Type B pancreatic cell (in vitro differentiated cells): ENCODE data around the gene SULT1E1. TPM values are rescaled to one million over a fixed set of nuclear protein-coding genes. Genes with fewer than 3 reads are reported as not detected.
A peak's percentile ranks its signal among the peaks of the same experiment; 100 is the strongest.

Experiments
- DNase-seq: peaks from one replicate; pipeline ENCODE4 v3.0.0; 2021; ENCODE audit warnings: mixed read lengths; ENCODE audit not compliant: unreplicated experiment; ENCODE audit errors: extremely low spot score
- H3K27ac Mint-ChIP-seq: 2 replicates; pipeline ENCODE4 v1.8.0; 2021; ENCODE audit warnings: mild to moderate bottlenecking, mixed read lengths
- H3K27me3 Mint-ChIP-seq: 2 replicates; pipeline ENCODE4 v1.8.0; 2021; ENCODE audit warnings: mixed read lengths
- H3K36me3 Mint-ChIP-seq: 2 replicates; pipeline ENCODE4 v1.8.0; 2021; ENCODE audit warnings: mixed read lengths
- H3K4me1 Mint-ChIP-seq: one replicate; pipeline ENCODE4 v1.8.0; 2021; ENCODE audit warnings: mixed read lengths; ENCODE audit not compliant: unreplicated experiment
- H3K4me3 Mint-ChIP-seq: 2 replicates; pipeline ENCODE4 v1.8.0; 2021; ENCODE audit warnings: mild to moderate bottlenecking, mixed read lengths
- H3K9me3 Mint-ChIP-seq: 2 replicates; pipeline ENCODE4 v1.8.0; 2021; ENCODE audit warnings: mixed read lengths
- total RNA-seq: library from RNA; stranded (reverse); gene quantifications from 2 replicates; pipeline ENCODE4 v1.2.1, GENCODE V29; 2021; ENCODE audit warnings: low replicate concordance
- TF ChIP-seq, protein P1 (sequence below): fragments of 200-600 bp; sonication (generic); conservative IDR thresholded peaks from 2 replicates; pipeline ENCODE4 v1.5.0; 2021; ENCODE audit warnings: antibody characterized with exemption, mild to moderate bottlenecking

Gene SULT1E1
- total RNA-seq, 1 donor from 2014 or later, result 64.9 TPM

DNA sequence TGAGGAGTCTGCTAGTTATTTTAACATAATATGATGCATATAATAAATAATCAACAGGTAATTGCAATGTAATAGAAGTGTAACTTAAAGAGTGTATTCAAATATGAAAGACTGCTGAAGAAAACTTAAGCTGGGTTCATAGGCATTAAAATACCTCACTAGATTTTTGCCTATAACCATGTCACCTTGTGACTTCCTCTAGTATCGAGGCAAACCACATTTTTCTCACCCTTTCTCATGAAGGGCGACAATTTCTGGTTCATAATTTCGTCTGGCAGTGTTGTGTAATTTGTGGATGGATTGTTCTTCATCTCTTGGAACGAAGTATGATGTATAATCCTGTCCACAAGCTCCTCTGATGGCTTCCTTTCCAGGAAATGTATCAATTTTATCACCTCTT is 16.0 kb downstream of the SULT1E1 start:
- H3K4me1 Mint-ChIP-seq, result no peaks in the 10 kb centered on the region
- no peak overlapping the region for H3K4me3 Mint-ChIP-seq
- no peaks in the 10 kb centered on the region for H3K27me3 Mint-ChIP-seq
- no peak for DNase-seq
- TF ChIP-seq, protein P1, sequence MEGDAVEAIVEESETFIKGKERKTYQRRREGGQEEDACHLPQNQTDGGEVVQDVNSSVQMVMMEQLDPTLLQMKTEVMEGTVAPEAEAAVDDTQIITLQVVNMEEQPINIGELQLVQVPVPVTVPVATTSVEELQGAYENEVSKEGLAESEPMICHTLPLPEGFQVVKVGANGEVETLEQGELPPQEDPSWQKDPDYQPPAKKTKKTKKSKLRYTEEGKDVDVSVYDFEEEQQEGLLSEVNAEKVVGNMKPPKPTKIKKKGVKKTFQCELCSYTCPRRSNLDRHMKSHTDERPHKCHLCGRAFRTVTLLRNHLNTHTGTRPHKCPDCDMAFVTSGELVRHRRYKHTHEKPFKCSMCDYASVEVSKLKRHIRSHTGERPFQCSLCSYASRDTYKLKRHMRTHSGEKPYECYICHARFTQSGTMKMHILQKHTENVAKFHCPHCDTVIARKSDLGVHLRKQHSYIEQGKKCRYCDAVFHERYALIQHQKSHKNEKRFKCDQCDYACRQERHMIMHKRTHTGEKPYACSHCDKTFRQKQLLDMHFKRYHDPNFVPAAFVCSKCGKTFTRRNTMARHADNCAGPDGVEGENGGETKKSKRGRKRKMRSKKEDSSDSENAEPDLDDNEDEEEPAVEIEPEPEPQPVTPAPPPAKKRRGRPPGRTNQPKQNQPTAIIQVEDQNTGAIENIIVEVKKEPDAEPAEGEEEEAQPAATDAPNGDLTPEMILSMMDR, result no peak
- H3K9me3 Mint-ChIP-seq, result no peaks in the 10 kb centered on the region
- H3K36me3 Mint-ChIP-seq, result peaks cover 3% of the 10 kb centered on the region
- no peak overlapping the region for H3K27ac Mint-ChIP-seq

DNA sequence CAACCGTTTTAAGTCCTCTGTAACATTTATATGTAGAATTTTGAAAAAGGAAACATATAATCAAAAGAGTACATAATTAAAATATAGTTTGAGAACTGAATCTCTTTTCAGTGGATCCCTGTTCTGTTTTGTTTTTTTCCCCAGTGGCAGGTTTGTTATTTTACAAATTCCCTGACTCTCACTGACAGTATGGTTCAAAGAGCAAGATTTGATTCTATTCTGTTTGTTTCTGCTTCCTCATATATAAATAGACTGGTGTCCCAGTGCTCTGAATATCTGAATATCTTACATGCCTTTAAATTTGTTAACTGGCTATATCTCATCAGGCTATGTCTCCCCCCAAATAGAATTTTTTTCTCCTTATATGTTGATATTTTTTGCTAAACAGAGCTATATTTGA is 16.6 kb downstream of the SULT1E1 start:
- TF ChIP-seq, protein P1, result no peak

DNA sequence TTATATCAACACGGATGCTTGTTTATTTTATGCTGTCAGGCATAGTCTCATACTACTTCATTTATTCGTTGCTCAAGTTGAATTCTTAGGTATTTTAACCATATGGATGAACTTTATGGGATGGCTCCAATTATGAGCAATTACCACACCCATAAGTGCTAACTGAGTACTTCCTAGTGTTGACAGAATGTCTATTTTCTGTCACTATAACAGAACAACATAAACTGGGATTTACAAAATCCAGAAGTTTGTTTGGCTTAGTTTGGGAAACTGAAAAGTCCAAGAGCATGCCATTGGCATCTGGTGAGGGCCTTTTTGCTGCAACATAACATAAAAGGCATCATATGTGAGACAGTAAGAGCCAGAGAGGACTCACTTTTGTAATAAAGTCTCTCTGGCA is 21.0 kb downstream of the SULT1E1 start:
- H3K36me3 Mint-ChIP-seq, result peaks cover 3% of the 10 kb centered on the region
- no peak overlapping the region for H3K4me3 Mint-ChIP-seq
- no peaks in the 10 kb centered on the region for H3K4me1 Mint-ChIP-seq
- no peak for DNase-seq
- no peaks in the 10 kb centered on the region for H3K9me3 Mint-ChIP-seq
- no peaks in the 10 kb centered on the region for H3K27me3 Mint-ChIP-seq
- TF ChIP-seq, protein P1, result no peak
- no peak overlapping the region for H3K27ac Mint-ChIP-seq

More for the DNA sequence above, 16.6 kb downstream of the SULT1E1 start:
- no peaks in the 10 kb centered on the region for H3K27me3 Mint-ChIP-seq
- H3K27ac Mint-ChIP-seq, result peak overlapping the region; percentile 32
- H3K36me3 Mint-ChIP-seq, result peaks cover 3% of the 10 kb centered on the region
- DNase-seq, result no peak
- no peak overlapping the region for H3K4me3 Mint-ChIP-seq
- no peaks in the 10 kb centered on the region for H3K4me1 Mint-ChIP-seq
- no peaks in the 10 kb centered on the region for H3K9me3 Mint-ChIP-seq

DNA sequence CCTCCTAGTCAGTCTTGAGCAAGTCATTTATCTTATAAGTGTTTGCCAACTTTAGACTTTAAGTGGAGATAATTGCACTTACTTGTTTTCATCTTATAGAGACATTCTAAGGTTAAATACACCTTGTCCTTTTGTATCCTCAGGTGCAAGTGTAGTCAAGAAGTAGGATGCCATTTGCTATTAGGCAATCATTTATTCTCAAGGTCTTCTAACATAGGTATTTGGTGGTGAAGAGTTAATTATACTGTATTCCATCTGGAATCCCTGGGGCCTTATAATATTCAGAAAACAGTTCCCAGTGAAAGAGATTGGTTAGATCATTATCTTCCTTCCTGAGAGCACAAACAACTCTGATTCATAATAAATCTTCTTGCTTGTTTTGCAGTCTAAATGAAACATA is 23.7 kb downstream of the SULT1E1 start:
- Mint-ChIP-seq H3K9me3 (no peaks in the 10 kb centered on the region), H3K36me3 (no peaks in the 10 kb centered on the region), H3K27ac (peak overlapping the region; percentile 37), H3K4me3 (peak overlapping the region; percentile 31), H3K27me3 (no peaks in the 10 kb centered on the region), H3K4me1 (peaks cover 7% of the 10 kb centered on the region)
- no peak for DNase-seq
- TF ChIP-seq, protein P1, result no peak

DNA sequence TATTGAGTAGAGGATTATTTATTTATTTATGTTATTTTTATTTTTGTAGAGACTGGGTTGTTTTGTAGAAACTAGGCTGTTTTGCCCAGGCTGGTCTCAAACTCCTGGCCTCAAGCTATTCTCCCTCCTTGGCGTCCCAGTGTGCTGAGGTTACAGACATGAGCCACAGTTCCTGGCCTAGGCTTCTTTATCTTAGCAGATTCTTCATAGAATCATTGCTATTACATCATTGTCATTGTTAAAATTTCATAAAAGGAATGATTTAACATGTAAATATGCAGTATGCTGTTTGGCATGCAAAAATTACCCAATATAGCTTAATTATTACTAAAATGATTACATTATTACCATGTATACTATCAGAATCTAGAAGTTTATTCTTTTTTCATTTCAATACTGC is 24.2 kb downstream of the SULT1E1 start:
- H3K27me3 Mint-ChIP-seq, result no peaks in the 10 kb centered on the region
- no peak overlapping the region for H3K4me3 Mint-ChIP-seq
- H3K4me1 Mint-ChIP-seq, result peaks cover 12% of the 10 kb centered on the region
- TF ChIP-seq, protein P1, result no peak
- H3K27ac Mint-ChIP-seq, result no peak overlapping the region
- no peak for DNase-seq
- no peaks in the 10 kb centered on the region for H3K36me3 Mint-ChIP-seq
- no peaks in the 10 kb centered on the region for H3K9me3 Mint-ChIP-seq

DNA sequence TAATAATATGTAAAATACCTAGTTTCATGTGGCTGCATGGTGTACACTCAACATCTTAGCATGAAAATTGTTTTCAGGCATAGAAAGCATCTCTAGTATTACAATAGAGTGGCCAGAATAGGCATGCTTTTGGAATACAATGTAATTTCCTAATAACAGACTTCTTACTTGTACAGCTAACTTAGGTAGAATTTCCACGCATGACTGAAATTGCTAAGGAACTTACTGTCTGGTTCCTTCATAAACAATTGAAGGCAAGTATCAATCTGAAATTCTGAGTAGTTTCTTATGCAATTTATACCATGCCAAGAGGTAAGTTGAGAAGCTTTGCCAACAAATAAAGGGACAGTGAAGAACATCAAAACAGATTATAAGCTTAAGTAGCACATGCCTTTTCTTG is 26.7 kb downstream of the SULT1E1 start:
- no peak overlapping the region for H3K27ac Mint-ChIP-seq
- TF ChIP-seq, protein P1, result no peak
- no peak for DNase-seq
- H3K9me3 Mint-ChIP-seq, result peaks cover 6% of the 10 kb centered on the region
- H3K4me1 Mint-ChIP-seq, result peaks cover 22% of the 10 kb centered on the region
- no peaks in the 10 kb centered on the region for H3K36me3 Mint-ChIP-seq
- no peaks in the 10 kb centered on the region for H3K27me3 Mint-ChIP-seq
- H3K4me3 Mint-ChIP-seq, result no peak overlapping the region
